ENCODE data around the gene HOTAIR. TPM values are rescaled to one million over a fixed set of nuclear protein-coding genes. Genes with fewer than 3 reads are reported as not detected.

HOTAIR gene
- polyA plus RNA-seq, 2 of the 4 experiments (the other 2 are of a cell fraction): 0.67 to 0.71 TPM

DNA sequence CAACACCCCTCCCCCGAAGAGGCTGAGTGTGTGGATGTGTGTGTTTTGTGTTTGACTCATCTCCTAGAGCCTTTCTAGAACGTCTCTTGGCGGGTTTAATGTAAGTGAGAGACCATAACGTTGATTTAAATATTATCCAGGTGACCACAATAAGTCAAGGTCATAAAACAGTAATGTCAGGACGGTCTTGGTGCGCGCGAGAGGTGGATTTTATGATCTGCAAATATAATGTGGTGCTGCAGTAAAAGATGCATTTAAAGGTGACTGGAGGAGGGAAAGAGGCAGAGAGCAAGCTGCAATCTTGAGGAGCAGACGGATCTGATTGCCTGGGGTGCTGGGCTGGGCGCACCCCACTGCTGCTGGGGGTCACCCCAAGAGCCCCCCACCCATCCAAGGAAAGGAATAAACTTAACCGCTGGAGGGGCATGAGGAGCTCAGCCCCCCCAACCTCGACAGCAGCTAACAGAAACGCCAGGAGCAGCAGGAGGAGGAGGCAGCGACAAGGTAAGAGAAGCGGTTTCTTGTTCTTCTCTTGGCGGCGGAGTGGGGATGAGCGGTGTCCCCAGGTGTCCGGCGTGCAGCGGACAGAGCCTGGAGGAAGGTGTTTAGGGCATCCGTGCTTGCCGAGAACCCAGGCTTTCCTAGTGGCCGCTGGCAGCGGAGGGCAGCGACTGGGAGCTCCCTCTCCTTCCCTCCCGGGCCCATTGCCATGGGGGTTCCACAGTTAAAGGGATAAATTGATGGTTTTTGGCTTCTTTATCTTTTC is 15.7 kb upstream of the HOTAIR start:
- no peaks in the 10 kb centered on the region for H3K9me3 ChIP-seq
- peaks cover 24% of the 10 kb centered on the region for H3K4me1 ChIP-seq
- 63% methylated on average over 27 of the region's 27 CpGs for WGBS (ENCODE audit: missing lambda C conversion rate)
- no peak overlapping the region for H3K4me3 ChIP-seq
- no peak for ATAC-seq
- H3K4me2 ChIP-seq: peak overlapping the region; percentile 87
- ChIA-PET CTCF (interaction anchor here (0.6 to 28.7 kb wide), 24 partner anchors 9 to 304 kb away, joined by 3 to 1074 read pairs (median 6); partner anchors contain the start of genes HOXC5, HOXC8, HOXC9 and SMUG1), POLR2A (interaction anchor here (0.5 to 1.7 kb wide), 3 partner anchors 9 to 27 kb away, joined by 3 to 5 read pairs (median 4); partner anchors contain the start of genes HOXC8 and HOXC9)
- TF ChIP-seq NFE2L2 (conservative IDR thresholded peaks at IDR 0.05; ENCODE audit: low read length): no peak
- TF ChIP-seq POLR2AphosphoS2 (conservative IDR thresholded peaks at IDR 0.05; ENCODE audit: low read length): no peak
- TF ChIP-seq, protein P1, sequence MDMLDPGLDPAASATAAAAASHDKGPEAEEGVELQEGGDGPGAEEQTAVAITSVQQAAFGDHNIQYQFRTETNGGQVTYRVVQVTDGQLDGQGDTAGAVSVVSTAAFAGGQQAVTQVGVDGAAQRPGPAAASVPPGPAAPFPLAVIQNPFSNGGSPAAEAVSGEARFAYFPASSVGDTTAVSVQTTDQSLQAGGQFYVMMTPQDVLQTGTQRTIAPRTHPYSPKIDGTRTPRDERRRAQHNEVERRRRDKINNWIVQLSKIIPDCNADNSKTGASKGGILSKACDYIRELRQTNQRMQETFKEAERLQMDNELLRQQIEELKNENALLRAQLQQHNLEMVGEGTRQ (IDR thresholded peaks at IDR 0.05): no peak
- no peak for TF ChIP-seq ZSCAN20 (CRISPR knock-in tag; IDR thresholded peaks at IDR 0.05)
- no peak for TF ChIP-seq MAFK (IDR thresholded peaks at IDR 0.05; ENCODE audit: partially characterized antibody)
- TF ChIP-seq POLR2A (IDR thresholded peaks at IDR 0.05; ENCODE audit: low read length): no peak
- peak overlapping the region in 1 of 2 experiments; percentile 11; a peak in 1 of 6 replicates for H3K27ac ChIP-seq
- DNase-seq (ENCODE audit: low read depth in 1 of 2, low spot score in 1 of 2): no peak
- no peak for FAIRE-seq

DNA sequence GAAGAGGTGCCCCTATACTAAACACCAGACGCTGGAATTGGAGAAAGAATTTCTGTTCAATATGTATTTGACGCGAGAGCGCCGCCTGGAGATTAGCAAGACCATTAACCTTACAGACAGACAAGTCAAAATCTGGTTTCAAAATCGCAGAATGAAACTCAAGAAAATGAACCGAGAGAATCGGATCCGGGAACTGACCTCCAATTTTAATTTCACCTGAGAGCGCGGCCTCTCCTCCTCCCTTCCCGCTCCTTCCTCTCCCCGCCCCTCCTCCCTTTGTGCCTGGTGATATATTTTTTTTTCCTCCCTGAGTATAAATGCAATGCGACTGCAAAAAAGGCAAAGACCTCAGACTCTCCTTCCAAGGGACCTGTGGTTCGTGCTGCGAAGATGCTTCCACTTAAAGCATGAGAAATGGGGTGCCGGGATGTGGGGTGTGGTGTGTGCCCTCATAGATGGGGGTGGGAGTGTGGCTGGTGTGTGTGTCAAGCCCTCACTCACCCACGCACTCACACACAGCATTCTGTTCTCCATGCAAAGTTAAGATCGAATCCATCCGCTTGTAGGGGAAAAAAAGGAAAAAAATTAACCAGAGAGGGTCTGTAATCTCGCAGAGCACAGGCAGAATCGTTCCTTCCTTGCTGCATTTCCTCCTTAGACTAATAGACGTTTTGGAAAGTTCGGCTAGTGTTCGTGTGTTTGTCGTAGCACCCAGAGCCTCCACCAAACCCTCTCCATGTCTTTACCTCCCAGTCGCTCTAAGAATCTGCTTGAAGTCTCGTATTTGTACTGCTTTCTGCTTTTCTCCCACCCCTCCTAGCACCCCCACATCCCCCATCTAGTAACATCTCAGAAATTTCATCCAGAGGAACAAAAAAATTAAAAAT is 14.7 kb upstream of the HOTAIR start:
- H3K4me3 ChIP-seq: peak overlapping the region; percentile 39
- WGBS (ENCODE audit: missing lambda C conversion rate): 17% methylated on average over 28 of the region's 28 CpGs
- H3K27ac ChIP-seq: peak overlapping the region; percentile 15 to 69; a peak in 4 of 6 replicates
- peak overlapping the region; percentile 87 for H3K4me2 ChIP-seq
- H3K4me1 ChIP-seq: peaks cover 25% of the 10 kb centered on the region
- POLR2A ChIA-PET: no interaction called here
- ATAC-seq (peak in 1 of 2 experiments; percentile 63; a peak in 3 of 6 replicates), DNase-seq (ENCODE audit: low read depth in 1 of 2, low spot score in 1 of 2) (peak; percentile 69 to 77), FAIRE-seq (no peak)
- TF ChIP-seq KDM1A (IDR thresholded peaks at IDR 0.05; ENCODE audit: low read depth): no peak
- TF ChIP-seq, protein P2, sequence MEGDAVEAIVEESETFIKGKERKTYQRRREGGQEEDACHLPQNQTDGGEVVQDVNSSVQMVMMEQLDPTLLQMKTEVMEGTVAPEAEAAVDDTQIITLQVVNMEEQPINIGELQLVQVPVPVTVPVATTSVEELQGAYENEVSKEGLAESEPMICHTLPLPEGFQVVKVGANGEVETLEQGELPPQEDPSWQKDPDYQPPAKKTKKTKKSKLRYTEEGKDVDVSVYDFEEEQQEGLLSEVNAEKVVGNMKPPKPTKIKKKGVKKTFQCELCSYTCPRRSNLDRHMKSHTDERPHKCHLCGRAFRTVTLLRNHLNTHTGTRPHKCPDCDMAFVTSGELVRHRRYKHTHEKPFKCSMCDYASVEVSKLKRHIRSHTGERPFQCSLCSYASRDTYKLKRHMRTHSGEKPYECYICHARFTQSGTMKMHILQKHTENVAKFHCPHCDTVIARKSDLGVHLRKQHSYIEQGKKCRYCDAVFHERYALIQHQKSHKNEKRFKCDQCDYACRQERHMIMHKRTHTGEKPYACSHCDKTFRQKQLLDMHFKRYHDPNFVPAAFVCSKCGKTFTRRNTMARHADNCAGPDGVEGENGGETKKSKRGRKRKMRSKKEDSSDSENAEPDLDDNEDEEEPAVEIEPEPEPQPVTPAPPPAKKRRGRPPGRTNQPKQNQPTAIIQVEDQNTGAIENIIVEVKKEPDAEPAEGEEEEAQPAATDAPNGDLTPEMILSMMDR (IDR thresholded peaks at IDR 0.05): peak; percentile 89
- no peak for TF ChIP-seq ZSCAN20 (CRISPR knock-in tag; IDR thresholded peaks at IDR 0.05)
- TF ChIP-seq SMC3 (IDR thresholded peaks at IDR 0.05): peak; percentile 91
- peak; percentile 83 to 85 for TF ChIP-seq RAD21 (conservative IDR thresholded peaks at IDR 0.05 in 1 of 2, IDR thresholded peaks at IDR 0.05 in 1 of 2)
- TF ChIP-seq, protein P3, sequence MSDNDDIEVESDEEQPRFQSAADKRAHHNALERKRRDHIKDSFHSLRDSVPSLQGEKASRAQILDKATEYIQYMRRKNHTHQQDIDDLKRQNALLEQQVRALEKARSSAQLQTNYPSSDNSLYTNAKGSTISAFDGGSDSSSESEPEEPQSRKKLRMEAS (IDR thresholded peaks at IDR 0.05): 0 out of 2 replicates have a peak, but pooled peaks have one; percentile 33
- CTCF ChIA-PET: interaction anchor here (0.6 to 28.7 kb wide), 36 partner anchors 10 to 392 kb away, joined by 3 to 1074 read pairs (median 8); partner anchors contain the start of genes HOXC5, HOXC8, HOXC9 and SMUG1
- no peaks in the 10 kb centered on the region for H3K9me3 ChIP-seq

DNA sequence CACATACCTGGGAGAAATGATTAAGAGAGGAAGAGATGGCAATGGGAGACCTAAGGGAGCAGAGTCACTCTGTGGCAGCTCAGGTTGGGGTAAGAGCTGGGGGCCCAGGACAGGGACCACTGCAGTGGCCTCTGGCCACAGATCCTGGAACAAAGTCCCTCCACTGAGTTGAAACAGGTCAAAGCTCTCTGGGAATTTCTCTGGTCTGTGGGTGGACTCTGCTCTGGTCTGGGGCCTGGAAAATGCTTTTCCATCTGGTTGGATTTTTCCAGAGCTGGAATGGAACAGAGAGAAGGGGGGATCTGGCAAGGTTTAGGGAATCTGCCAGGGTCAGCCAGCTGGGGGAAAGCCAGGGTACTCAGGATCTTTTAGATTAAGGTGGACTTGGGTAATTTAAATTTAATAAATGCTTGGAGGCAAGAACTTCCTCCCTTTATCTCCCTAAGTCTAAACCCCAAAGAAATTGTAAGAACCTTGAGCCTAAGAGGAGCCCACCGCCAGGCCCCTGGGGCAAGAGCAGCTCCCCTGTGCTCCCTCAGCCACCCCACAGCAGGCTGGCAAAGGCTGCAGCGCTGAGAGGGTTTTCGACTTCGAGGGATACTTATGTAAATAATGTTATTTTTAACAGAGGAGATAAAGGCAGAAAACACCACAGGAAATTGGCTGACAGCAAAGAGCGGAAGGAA is 13.9 kb upstream of the HOTAIR start:
- Histone ChIP-seq H3K4me2 (peak overlapping the region; percentile 87), H3K9me3 (no peaks in the 10 kb centered on the region), H3K27ac (peak overlapping the region in 1 of 2 experiments; percentile 16; a peak in 2 of 6 replicates), H3K4me1 (peaks cover 29% of the 10 kb centered on the region), H3K4me3 (no peak overlapping the region; the same call in 2 of the 3 replicates)
- ChIA-PET POLR2A (no interaction called here), CTCF (interaction anchor here (0.5 to 5.8 kb wide), 34 partner anchors 13 to 393 kb away, joined by 3 to 171 read pairs (median 4); partner anchors contain the start of genes HOXC12, HOXC5, HOXC8 and HOXC9)
- 42% methylated on average over 5 of the region's 5 CpGs for WGBS (ENCODE audit: missing lambda C conversion rate)
- FAIRE-seq (no peak), ATAC-seq (peak in 1 of 2 experiments; percentile 32; a peak in 3 of 6 replicates), DNase-seq (ENCODE audit: low read depth in 1 of 2, low spot score in 1 of 2) (no peak)
- TF ChIP-seq NPAS2 (CRISPR knock-in tag; IDR thresholded peaks at IDR 0.05; ENCODE audit: borderline replicate concordance) (no peak), RARB (CRISPR knock-in tag; IDR thresholded peaks at IDR 0.05) (no peak), MYC (IDR thresholded peaks at IDR 0.05; ENCODE audit: borderline replicate concordance, low read length) (no peak), ESRRA (IDR thresholded peaks at IDR 0.05; ENCODE audit: borderline replicate concordance, low read length) (no peak), KDM5A (IDR thresholded peaks at IDR 0.05) (no peak), NFE2L2 (conservative IDR thresholded peaks at IDR 0.05; ENCODE audit: low read length) (no peak), ZC3H11A (IDR thresholded peaks at IDR 0.05) (no peak), FOSL2 (IDR thresholded peaks at IDR 0.05) (no peak), FOSL2 (CRISPR knock-in tag; IDR thresholded peaks at IDR 0.05) (no peak)
- TF ChIP-seq, protein P2 (IDR thresholded peaks at IDR 0.05): no peak
- TF ChIP-seq, protein P4, sequence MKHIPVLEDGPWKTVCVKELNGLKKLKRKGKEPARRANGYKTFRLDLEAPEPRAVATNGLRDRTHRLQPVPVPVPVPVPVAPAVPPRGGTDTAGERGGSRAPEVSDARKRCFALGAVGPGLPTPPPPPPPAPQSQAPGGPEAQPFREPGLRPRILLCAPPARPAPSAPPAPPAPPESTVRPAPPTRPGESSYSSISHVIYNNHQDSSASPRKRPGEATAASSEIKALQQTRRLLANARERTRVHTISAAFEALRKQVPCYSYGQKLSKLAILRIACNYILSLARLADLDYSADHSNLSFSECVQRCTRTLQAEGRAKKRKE (CRISPR knock-in tag; IDR thresholded peaks at IDR 0.05; ENCODE audit: low read depth): no peak
- TF ChIP-seq, protein P5, sequence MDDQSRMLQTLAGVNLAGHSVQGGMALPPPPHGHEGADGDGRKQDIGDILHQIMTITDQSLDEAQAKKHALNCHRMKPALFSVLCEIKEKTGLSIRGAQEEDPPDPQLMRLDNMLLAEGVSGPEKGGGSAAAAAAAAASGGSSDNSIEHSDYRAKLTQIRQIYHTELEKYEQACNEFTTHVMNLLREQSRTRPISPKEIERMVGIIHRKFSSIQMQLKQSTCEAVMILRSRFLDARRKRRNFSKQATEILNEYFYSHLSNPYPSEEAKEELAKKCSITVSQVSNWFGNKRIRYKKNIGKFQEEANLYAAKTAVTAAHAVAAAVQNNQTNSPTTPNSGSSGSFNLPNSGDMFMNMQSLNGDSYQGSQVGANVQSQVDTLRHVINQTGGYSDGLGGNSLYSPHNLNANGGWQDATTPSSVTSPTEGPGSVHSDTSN (IDR thresholded peaks at IDR 0.05): no peak

Measured in A549 (cell line).